ENCODE measurements around the gene PTPN14.

DNA sequence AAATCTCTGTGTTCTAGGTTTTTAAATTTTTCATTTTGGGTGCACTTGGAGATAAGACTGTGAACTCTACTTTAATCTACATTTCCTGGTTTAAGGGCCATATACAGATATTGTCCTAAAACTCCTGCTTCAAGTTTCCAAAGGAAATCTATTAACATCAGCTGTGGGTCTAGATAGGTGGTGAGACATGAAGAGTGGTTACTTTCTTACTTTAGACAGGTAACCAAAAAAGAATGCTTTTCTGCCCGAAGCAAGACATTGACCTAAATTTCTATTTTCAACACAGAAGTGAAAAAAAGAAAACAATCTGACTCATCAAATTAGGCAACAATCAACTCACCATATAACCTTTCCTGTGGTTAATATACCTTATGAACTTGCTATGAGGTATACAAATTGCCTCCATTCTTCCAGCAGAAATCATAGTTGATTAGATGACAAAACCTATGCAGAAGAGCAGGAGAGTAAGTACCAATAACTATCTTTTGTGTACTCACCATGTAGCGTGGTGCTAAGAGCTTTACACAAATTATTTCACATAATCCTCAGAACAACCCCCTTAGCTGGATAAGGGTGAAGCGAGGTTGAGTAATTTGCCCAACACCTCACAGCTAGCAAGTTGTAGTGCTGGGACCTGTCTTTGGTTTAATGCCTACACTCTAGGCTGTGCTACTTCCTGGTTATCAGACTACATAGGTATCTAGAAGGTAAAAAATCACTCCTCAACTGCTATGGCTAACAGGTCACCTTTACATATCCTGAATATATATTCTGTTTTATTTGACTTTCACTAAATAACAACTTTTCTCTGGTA, 23.4 kb upstream of the PTPN14 start:
- TF ChIP-seq, protein P1, sequence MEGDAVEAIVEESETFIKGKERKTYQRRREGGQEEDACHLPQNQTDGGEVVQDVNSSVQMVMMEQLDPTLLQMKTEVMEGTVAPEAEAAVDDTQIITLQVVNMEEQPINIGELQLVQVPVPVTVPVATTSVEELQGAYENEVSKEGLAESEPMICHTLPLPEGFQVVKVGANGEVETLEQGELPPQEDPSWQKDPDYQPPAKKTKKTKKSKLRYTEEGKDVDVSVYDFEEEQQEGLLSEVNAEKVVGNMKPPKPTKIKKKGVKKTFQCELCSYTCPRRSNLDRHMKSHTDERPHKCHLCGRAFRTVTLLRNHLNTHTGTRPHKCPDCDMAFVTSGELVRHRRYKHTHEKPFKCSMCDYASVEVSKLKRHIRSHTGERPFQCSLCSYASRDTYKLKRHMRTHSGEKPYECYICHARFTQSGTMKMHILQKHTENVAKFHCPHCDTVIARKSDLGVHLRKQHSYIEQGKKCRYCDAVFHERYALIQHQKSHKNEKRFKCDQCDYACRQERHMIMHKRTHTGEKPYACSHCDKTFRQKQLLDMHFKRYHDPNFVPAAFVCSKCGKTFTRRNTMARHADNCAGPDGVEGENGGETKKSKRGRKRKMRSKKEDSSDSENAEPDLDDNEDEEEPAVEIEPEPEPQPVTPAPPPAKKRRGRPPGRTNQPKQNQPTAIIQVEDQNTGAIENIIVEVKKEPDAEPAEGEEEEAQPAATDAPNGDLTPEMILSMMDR (tag by site-specific recombination; IDR thresholded peaks at IDR 0.05) = no peak
- TF ChIP-seq ZNF146 (tag by site-specific recombination; IDR thresholded peaks at IDR 0.05) (no peak), SETDB1 (IDR thresholded peaks at IDR 0.05; ENCODE audit: insufficient read length, low read length) (no peak), ZNF768 (tag by site-specific recombination; IDR thresholded peaks at IDR 0.05) (no peak), ZNF19 (tag by site-specific recombination; IDR thresholded peaks at IDR 0.05; ENCODE audit: low read depth) (no peak), ZNF785 (tag by site-specific recombination; IDR thresholded peaks at IDR 0.05) (no peak), YY1 (tag by site-specific recombination; IDR thresholded peaks at IDR 0.05) (no peak), ZNF138 (tag by site-specific recombination; IDR thresholded peaks at IDR 0.05; ENCODE audit: borderline replicate concordance) (no peak), ZNF324 (tag by site-specific recombination; IDR thresholded peaks at IDR 0.05) (no peak), ZNF2 (tag by site-specific recombination; IDR thresholded peaks at IDR 0.05) (no peak), ZNF274 (IDR thresholded peaks at IDR 0.05; ENCODE audit: low read length) (no peak), ZNF274 (tag by site-specific recombination; IDR thresholded peaks at IDR 0.05; ENCODE audit: borderline replicate concordance) (no peak), ZNF184 (tag by site-specific recombination; IDR thresholded peaks at IDR 0.05) (no peak), ZNF670 (tag by site-specific recombination; IDR thresholded peaks at IDR 0.05; ENCODE audit: low read depth) (no peak)
- TF ChIP-seq, protein P2, sequence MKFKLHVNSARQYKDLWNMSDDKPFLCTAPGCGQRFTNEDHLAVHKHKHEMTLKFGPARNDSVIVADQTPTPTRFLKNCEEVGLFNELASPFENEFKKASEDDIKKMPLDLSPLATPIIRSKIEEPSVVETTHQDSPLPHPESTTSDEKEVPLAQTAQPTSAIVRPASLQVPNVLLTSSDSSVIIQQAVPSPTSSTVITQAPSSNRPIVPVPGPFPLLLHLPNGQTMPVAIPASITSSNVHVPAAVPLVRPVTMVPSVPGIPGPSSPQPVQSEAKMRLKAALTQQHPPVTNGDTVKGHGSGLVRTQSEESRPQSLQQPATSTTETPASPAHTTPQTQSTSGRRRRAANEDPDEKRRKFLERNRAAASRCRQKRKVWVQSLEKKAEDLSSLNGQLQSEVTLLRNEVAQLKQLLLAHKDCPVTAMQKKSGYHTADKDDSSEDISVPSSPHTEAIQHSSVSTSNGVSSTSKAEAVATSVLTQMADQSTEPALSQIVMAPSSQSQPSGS (tag by site-specific recombination; IDR thresholded peaks at IDR 0.05; ENCODE audit: low read depth) = no peak

Data from HEK293 (cell line).